NB4 (cell line): Measurements from ENCODE around the gene ACSM5.
A peak's percentile ranks its signal among the peaks of the same experiment; 100 is the strongest.

Source experiments
- DNase-seq: peaks from one replicate; pipeline ENCODE4 v3.0.0; 2010; ENCODE audit warnings: low read depth
- H3K4me3 ChIP-seq: one replicate; pipeline ENCODE4 v1.5.1; 2011; ENCODE audit warnings: mild to moderate bottlenecking, low read depth, low read length, moderate library complexity
- CTCF ChIP-seq: IDR thresholded peaks from one replicate; pipeline ENCODE4 v1.5.1; 2012; ENCODE audit warnings: low read depth, low read length
- MAX ChIP-seq: IDR thresholded peaks from 2 replicates; pipeline ENCODE4 v1.6.1; 2011; ENCODE audit warnings: low read depth, low read length
- MYC ChIP-seq: IDR thresholded peaks from 2 replicates; pipeline ENCODE4 v1.6.1; 2011; ENCODE audit warnings: low read depth, low read length
- POLR2A ChIP-seq: IDR thresholded peaks from 2 replicates; pipeline ENCODE4 v1.6.1; 2011; ENCODE audit warnings: mild to moderate bottlenecking; ENCODE audit not compliant: insufficient read length; ENCODE audit errors: extremely low read depth

ACSM5 gene

GRCh38 chr16:20385844-20386832 lies 23.2 kb upstream of the ACSM5 start:
- H3K4me3 ChIP-seq: no peak overlapping the region
- TF ChIP-seq CTCF: peak; percentile 80
- TF ChIP-seq POLR2A: no peak
- peak; percentile 47 for DNase-seq

- no peak overlapping the region for H3K4me3 ChIP-seq
- no peak for DNase-seq
- no peak for TF ChIP-seq MAX
- TF ChIP-seq MYC: no peak
- no peak for TF ChIP-seq POLR2A
- no peak for TF ChIP-seq CTCF
Measured at GRCh38 chr16:20387978-20388377, 21.4 kb upstream of the ACSM5 start.

GRCh38 chr16:20388854-20389253 lies 20.5 kb upstream of the ACSM5 start:
- no peak overlapping the region for H3K4me3 ChIP-seq
- TF ChIP-seq POLR2A (no peak), MYC (no peak), CTCF (no peak)
- no peak for DNase-seq

- TF ChIP-seq MYC (no peak), MAX (no peak), POLR2A (no peak), CTCF (no peak)
- no peak for DNase-seq
- no peak overlapping the region for H3K4me3 ChIP-seq
Measured at GRCh38 chr16:20391045-20391444, 18.3 kb upstream of the ACSM5 start.

- no peak for DNase-seq
- TF ChIP-seq MYC (no peak), POLR2A (no peak), MAX (no peak), CTCF (no peak)
- H3K4me3 ChIP-seq: no peak overlapping the region
Measured at GRCh38 chr16:20393801-20394577, 15.3 kb upstream of the ACSM5 start.
